SJCRH30 (cell line): Measurements from ENCODE around the gene TNFAIP2. TPM values are rescaled to one million over a fixed set of nuclear protein-coding genes. Genes with fewer than 3 reads are reported as not detected.

Experiments
- DNase-seq, 2 experiments: peaks; one replicate each; pipeline ENCODE4 v3.0.0-alpha.2; 2015 to 2020
- H3K27ac ChIP-seq: fragments of 250-450 bp; sonication (Bioruptor Pico); 2 replicates; pipeline ENCODE4 v1.5.1; 2020; ENCODE audit warnings: mild to moderate bottlenecking, moderate library complexity
- H3K27me3 ChIP-seq: fragments of 250-450 bp; sonication (Bioruptor Pico); 2 replicates; pipeline ENCODE4 v1.5.1; 2020; ENCODE audit warnings: mild to moderate bottlenecking, moderate library complexity
- H3K36me3 ChIP-seq: fragments of 250-450 bp; sonication (Bioruptor Pico); 2 replicates; pipeline ENCODE4 v1.5.1; 2020; ENCODE audit warnings: mild to moderate bottlenecking, moderate library complexity
- H3K4me1 ChIP-seq: fragments of 250-450 bp; sonication (Bioruptor Pico); 2 replicates; pipeline ENCODE4 v1.5.1; 2020; ENCODE audit warnings: mild to moderate bottlenecking, moderate library complexity
- H3K4me3 ChIP-seq: fragments of 250-450 bp; sonication (Bioruptor Pico); 2 replicates; pipeline ENCODE4 v1.5.1; 2020; ENCODE audit warnings: mild to moderate bottlenecking, moderate library complexity
- H3K9me3 ChIP-seq: fragments of 250-450 bp; sonication (Bioruptor Pico); replicated peaks from 2 replicates; pipeline ENCODE4 v1.5.1; 2020; ENCODE audit warnings: mild to moderate bottlenecking, moderate library complexity
- total RNA-seq: library from RNA; depleted of rRNA; stranded (reverse); fragments of >200 nt; shearing (Covaris generic); gene quantifications from 2 replicates; pipeline ENCODE4 v1.2.3, GENCODE V29; 2014

Gene TNFAIP2
- total RNA-seq, 1 experiment from 2014 or later: 5.9 TPM

DNA sequence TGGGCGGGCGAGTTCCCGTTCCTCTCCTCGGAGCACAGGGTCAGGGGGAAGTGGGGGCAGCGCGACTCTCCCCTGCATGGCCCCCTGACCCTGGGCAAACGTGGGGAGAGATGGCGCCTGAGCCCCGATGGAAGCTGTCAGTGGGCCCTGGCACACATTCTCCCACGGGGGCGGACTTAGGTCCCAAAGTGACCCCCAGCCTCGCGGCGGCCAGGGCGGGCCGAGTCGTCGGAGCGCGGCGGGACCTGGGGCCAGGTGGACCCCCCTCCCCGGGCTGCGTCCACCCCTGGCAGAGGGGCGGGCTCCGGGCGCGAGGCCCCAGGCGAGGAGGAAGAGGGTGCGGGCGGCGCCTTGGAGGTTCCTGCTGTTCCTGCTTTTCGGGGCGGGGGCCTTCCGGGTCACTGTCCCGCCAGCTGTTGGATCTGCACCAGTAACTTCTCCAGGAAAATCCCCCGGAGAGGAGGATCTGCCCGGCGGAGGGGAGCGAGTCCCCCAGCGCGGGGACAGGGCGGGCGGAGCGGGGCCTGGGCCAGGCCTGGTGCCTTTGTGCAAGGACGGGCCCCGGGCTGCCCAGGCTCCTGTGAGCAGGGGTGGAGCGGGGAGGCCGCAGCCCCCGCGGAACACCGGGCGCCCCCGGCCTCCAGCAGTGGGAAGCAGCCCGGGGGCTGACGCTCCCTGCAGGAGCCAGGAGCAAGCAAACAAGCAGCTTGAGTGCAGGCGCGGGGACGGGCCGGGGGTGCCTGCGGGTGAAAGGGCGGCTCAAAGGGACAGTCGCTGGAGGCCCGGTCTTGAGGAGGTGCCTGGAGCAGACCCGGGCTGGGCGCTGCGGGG is 15.3 kb downstream of the TNFAIP2 start:
- DNase-seq: no peak
- no peaks in the 10 kb centered on the region for H3K36me3 ChIP-seq
- H3K4me1 ChIP-seq: peaks cover 11% of the 10 kb centered on the region
- no peaks in the 10 kb centered on the region; the same call in 1 of the 2 replicates for H3K27me3 ChIP-seq
- H3K27ac ChIP-seq: no peak overlapping the region
- H3K4me3 ChIP-seq: peak overlapping the region; percentile 31
- no peaks in the 10 kb centered on the region for H3K9me3 ChIP-seq

GRCh38 chr14:103139132-103140025 is 16.1 kb downstream of the TNFAIP2 start:
- Histone ChIP-seq H3K4me3 (peak overlapping the region; percentile 31), H3K27me3 (no peaks in the 10 kb centered on the region; the same call in 1 of the 2 replicates)

GRCh38 chr14:103140316-103141109 is 17.3 kb downstream of the TNFAIP2 start:
- no peaks in the 10 kb centered on the region for H3K36me3 ChIP-seq
- H3K27ac ChIP-seq: no peak overlapping the region
- H3K4me1 ChIP-seq: peaks cover 11% of the 10 kb centered on the region
- H3K9me3 ChIP-seq: no peaks in the 10 kb centered on the region
- no peak overlapping the region for H3K4me3 ChIP-seq
- no peaks in the 10 kb centered on the region; the same call in 1 of the 2 replicates for H3K27me3 ChIP-seq
- no peak for DNase-seq

More at GRCh38 chr14:103139132-103140025, 16.1 kb downstream of the TNFAIP2 start:
- H3K4me1 ChIP-seq: peaks cover 11% of the 10 kb centered on the region
- no peak for DNase-seq
- no peaks in the 10 kb centered on the region for H3K9me3 ChIP-seq
- no peak overlapping the region for H3K27ac ChIP-seq
- no peaks in the 10 kb centered on the region for H3K36me3 ChIP-seq

- Histone ChIP-seq H3K27ac (no peak overlapping the region), H3K36me3 (no peaks in the 10 kb centered on the region), H3K27me3 (no peaks in the 10 kb centered on the region; the same call in 1 of the 2 replicates), H3K4me3 (no peak overlapping the region), H3K9me3 (no peaks in the 10 kb centered on the region), H3K4me1 (peaks cover 8% of the 10 kb centered on the region)
- peak; percentile 70 to 77 for DNase-seq
Measured at GRCh38 chr14:103141117-103141796, 18.0 kb downstream of the TNFAIP2 start.

DNA sequence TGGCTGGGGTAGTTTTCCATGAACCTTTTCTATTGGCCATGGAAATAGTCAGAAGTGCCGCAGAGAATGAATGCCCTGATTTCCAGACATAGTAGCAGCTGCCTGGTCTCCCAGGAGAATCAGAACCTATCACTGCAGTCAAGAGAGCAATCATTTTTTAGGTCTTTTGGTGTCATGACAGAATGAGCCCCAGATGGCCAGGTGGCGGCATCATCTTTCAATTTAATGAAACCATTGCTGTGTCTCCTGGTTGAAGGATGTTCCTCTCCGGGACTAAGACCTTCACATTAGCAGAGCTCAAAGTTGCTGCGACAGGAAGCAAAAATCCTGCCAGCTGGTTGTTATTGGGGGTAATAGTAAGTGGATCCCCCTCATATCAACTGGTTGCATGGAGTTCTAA is 18.8 kb downstream of the TNFAIP2 start:
- no peak overlapping the region for H3K4me3 ChIP-seq
- H3K4me1 ChIP-seq: peaks cover 8% of the 10 kb centered on the region
- no peak overlapping the region for H3K27ac ChIP-seq
- H3K9me3 ChIP-seq: no peaks in the 10 kb centered on the region
- no peak for DNase-seq
- H3K36me3 ChIP-seq: no peaks in the 10 kb centered on the region
- H3K27me3 ChIP-seq: no peaks in the 10 kb centered on the region; the same call in 1 of the 2 replicates

GRCh38 chr14:103142721-103143302 is 19.6 kb downstream of the TNFAIP2 start:
- no peaks in the 10 kb centered on the region for H3K9me3 ChIP-seq
- H3K27ac ChIP-seq: no peak overlapping the region
- H3K27me3 ChIP-seq: no peaks in the 10 kb centered on the region; the same call in 1 of the 2 replicates
- H3K4me1 ChIP-seq: peaks cover under 1% of the 10 kb centered on the region
- no peaks in the 10 kb centered on the region for H3K36me3 ChIP-seq
- no peak overlapping the region for H3K4me3 ChIP-seq
- no peak for DNase-seq

DNA sequence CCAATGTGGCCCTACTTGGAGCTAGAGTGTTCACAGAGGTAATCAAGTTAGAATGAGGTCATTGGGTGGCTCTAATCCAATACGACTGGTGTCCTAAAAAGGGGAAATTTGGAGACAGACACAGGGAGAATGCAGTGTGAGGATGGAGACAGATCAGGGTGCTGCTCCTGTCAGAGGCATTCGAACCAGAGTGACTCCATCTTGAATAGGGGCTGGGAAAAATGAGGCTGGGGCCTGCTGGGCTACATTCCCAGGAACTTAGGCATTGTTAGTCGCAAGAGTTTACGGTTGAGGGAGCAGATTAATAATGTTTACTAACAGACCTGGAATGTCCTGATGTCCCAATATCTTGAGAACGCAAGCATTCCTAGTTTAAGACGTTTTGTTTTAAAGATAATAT is 20.2 kb downstream of the TNFAIP2 start:
- Histone ChIP-seq H3K4me3 (no peak overlapping the region), H3K9me3 (no peaks in the 10 kb centered on the region), H3K27ac (no peak overlapping the region), H3K27me3 (no peaks in the 10 kb centered on the region; the same call in 1 of the 2 replicates), H3K36me3 (no peaks in the 10 kb centered on the region), H3K4me1 (no peaks in the 10 kb centered on the region; the same call in 1 of the 2 replicates)
- DNase-seq: no peak

GRCh38 chr14:103144085-103144484 is 20.8 kb downstream of the TNFAIP2 start:
- H3K9me3 ChIP-seq: no peaks in the 10 kb centered on the region
- H3K4me1 ChIP-seq: no peaks in the 10 kb centered on the region; the same call in 1 of the 2 replicates
- no peak for DNase-seq
- no peak overlapping the region for H3K27ac ChIP-seq
- no peaks in the 10 kb centered on the region for H3K36me3 ChIP-seq
- H3K4me3 ChIP-seq: no peak overlapping the region
- H3K27me3 ChIP-seq: no peaks in the 10 kb centered on the region; the same call in 1 of the 2 replicates

GRCh38 chr14:103146141-103146709 is 23.0 kb downstream of the TNFAIP2 start:
- Histone ChIP-seq H3K9me3 (no peaks in the 10 kb centered on the region), H3K4me1 (no peaks in the 10 kb centered on the region; the same call in 1 of the 2 replicates), H3K27ac (no peak overlapping the region), H3K36me3 (no peaks in the 10 kb centered on the region), H3K27me3 (no peaks in the 10 kb centered on the region), H3K4me3 (no peak overlapping the region)
- DNase-seq: no peak

GRCh38 chr14:103149351-103150237 is 26.3 kb downstream of the TNFAIP2 start:
- Histone ChIP-seq H3K27ac (no peak overlapping the region), H3K4me1 (no peaks in the 10 kb centered on the region), H3K36me3 (no peaks in the 10 kb centered on the region), H3K9me3 (no peaks in the 10 kb centered on the region), H3K27me3 (no peaks in the 10 kb centered on the region), H3K4me3 (no peak overlapping the region)
- DNase-seq: no peak

DNA sequence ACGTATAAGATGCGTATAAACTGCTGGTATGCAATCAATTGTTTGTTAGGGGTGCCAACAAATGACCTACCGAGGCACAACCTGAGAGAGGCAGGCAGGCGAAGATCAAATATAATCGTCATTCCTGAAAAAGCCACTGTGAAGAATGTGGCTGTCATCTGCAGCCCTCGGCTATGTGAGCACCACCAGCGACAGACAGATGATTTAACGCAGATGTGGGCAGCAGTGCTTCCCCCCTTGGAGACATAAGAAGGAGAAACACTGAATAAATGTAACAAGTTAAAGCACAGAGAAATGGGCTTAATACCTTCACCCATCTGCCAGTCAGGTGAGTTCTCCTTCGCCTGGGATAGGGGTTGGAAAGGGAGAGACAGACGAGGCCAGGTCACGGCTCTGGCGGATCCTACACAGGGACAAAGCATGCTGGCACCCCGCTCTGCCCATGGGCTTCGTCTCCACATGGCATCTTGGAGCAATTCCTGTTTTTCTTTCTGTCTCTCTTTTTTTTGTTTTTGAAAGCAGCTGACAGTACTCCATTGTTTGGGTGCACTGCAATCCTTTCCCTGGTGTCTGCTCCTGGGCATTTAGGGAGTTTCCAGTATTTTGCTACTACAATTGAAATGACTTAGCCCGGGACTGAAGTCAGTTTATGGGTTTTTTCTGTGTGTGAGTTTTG is 28.1 kb downstream of the TNFAIP2 start:
- no peaks in the 10 kb centered on the region for H3K9me3 ChIP-seq
- no peak overlapping the region for H3K4me3 ChIP-seq
- DNase-seq: no peak
- H3K4me1 ChIP-seq: no peaks in the 10 kb centered on the region
- H3K27me3 ChIP-seq: no peaks in the 10 kb centered on the region; the same call in 1 of the 2 replicates
- H3K36me3 ChIP-seq: no peaks in the 10 kb centered on the region
- no peak overlapping the region for H3K27ac ChIP-seq

GRCh38 chr14:103155010-103155409 is 31.7 kb downstream of the TNFAIP2 start:
- Histone ChIP-seq H3K4me3 (no peak overlapping the region), H3K27ac (no peak overlapping the region), H3K4me1 (no peaks in the 10 kb centered on the region), H3K27me3 (peaks cover 7% of the 10 kb centered on the region; the same call in 1 of the 2 replicates), H3K36me3 (no peaks in the 10 kb centered on the region), H3K9me3 (no peaks in the 10 kb centered on the region)
- DNase-seq: no peak
